GM06990 (cell line): ENCODE measurements around the gene JUP.

Source experiments
- DNase-seq: peaks from one replicate; pipeline ENCODE4 v3.0.0-alpha.2; 2011; ENCODE audit not compliant: insufficient read length; ENCODE audit errors: extremely low read depth
- H3K27me3 ChIP-seq: replicated peaks from 2 replicates; pipeline ENCODE4 v1.6.0; 2011; ENCODE audit warnings: low read length; ENCODE audit not compliant: control insufficient read depth, insufficient read depth
- H3K36me3 ChIP-seq: 2 replicates; pipeline ENCODE4 v1.5.1; 2011; ENCODE audit warnings: low read length; ENCODE audit not compliant: control insufficient read depth, insufficient read depth
- H3K4me3 ChIP-seq: replicated peaks from 2 replicates; pipeline ENCODE4 v1.5.1; 2011; ENCODE audit warnings: low read depth, mild to moderate bottlenecking, control low read depth, low read length
- TF ChIP-seq, protein P1 (sequence below): IDR thresholded peaks from 2 replicates; pipeline ENCODE4 v1.5.1; 2011; ENCODE audit warnings: low read length, control low read depth, mild to moderate bottlenecking, inconsistent platforms; ENCODE audit not compliant: insufficient read depth, poor library complexity, severe bottlenecking

Gene JUP

DNA sequence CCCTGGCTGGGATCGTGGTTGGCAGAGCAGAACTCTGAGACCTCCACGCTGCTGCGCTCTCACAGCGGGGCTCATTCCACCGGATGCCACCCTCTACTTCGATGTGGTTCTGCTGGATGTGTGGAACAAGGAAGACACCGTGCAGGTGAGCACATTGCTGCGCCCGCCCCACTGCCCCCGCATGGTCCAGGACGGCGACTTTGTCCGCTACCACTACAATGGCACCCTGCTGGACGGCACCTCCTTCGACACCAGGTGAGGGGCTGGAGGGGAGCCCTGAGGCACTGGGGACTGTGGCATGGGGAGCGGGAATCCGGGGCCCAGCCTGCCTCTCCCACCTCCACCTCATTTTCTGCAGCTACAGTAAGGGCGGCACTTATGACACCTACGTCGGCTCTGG, 31.5 kb upstream of the JUP start:
- no peak for DNase-seq
- H3K36me3 ChIP-seq = no peaks in the 10 kb centered on the region
- no peaks in the 10 kb centered on the region for H3K27me3 ChIP-seq
- H3K4me3 ChIP-seq = no peak overlapping the region
- TF ChIP-seq, protein P1, sequence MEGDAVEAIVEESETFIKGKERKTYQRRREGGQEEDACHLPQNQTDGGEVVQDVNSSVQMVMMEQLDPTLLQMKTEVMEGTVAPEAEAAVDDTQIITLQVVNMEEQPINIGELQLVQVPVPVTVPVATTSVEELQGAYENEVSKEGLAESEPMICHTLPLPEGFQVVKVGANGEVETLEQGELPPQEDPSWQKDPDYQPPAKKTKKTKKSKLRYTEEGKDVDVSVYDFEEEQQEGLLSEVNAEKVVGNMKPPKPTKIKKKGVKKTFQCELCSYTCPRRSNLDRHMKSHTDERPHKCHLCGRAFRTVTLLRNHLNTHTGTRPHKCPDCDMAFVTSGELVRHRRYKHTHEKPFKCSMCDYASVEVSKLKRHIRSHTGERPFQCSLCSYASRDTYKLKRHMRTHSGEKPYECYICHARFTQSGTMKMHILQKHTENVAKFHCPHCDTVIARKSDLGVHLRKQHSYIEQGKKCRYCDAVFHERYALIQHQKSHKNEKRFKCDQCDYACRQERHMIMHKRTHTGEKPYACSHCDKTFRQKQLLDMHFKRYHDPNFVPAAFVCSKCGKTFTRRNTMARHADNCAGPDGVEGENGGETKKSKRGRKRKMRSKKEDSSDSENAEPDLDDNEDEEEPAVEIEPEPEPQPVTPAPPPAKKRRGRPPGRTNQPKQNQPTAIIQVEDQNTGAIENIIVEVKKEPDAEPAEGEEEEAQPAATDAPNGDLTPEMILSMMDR = no peak

DNA sequence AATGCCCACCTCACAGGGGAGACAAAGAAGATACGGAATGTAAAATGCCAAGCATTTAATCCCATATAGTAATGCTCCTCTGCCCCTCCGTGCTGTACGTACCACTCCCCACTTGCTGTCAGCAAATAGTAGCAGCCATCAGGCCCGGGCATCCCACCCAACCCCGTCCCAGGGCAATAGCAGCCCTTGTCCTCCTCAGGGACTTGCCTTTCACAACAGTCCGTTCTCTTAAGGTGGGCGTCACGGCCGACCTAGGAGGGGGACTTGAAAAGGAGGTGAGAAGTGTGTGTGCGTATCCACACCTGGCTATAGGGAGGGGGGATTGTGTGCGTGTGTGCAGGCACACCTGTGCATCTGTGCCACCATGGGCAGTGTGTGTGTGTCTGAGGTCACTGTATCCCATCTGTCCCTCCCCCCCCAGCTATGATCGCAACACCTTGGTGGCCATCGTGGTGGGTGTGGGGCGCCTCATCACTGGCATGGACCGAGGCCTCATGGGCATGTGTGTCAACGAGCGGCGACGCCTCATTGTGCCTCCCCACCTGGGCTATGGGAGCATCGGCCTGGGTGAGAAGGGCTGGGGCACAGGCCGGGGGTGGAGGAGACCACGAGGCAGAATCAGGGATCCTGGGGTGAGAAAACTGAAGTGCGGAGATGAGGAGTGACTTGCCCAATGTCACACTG, 30.3 kb upstream of the JUP start:
- no peak overlapping the region for H3K4me3 ChIP-seq
- DNase-seq = no peak
- TF ChIP-seq, protein P1 = no peak
- H3K27me3 ChIP-seq = no peaks in the 10 kb centered on the region
- no peaks in the 10 kb centered on the region for H3K36me3 ChIP-seq

DNA sequence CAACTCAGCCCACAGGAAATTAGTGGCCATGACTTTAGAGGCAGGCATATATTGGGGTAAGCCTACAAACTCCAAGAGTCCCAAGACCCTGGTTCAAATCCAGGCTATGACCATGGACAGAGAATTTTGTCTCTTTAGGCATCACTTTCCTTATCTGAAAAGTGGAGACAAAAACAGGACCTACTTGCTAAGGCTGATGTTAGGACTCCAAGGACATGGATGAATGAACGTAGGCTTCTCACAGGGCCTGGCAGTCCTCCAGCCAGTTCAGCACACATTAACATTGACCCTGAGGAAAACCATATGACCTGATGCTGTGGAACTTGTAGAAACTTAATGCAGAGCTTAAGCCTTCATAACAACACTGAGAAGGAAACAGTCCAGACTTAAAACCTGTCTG, 27.7 kb upstream of the JUP start:
- Histone ChIP-seq H3K4me3 (no peak overlapping the region), H3K36me3 (no peaks in the 10 kb centered on the region), H3K27me3 (no peaks in the 10 kb centered on the region; the same call in 1 of the 2 replicates)
- TF ChIP-seq, protein P1 = no peak
- DNase-seq = no peak

DNA sequence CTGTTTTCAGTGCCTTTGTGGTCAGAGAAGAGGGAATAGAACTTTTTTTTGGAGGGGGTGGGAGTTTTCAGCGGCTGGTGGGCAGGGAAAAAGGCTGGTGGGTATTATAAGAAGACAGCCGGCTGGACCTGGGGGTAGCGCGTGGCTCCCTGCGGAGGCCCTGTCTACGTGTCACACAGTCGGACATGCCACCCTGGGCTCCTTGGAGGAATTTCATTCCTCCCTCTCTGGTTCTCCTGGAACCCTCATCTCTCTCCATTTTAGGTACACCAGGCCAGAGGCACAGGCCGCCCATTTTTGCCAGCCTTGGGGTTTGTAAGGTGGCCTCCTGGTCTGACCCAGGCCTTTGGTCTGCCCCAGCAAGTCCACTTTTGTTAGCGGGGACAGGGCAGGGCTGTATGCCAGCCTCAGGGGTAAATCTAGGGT, 27.2 kb upstream of the JUP start:
- Histone ChIP-seq H3K36me3 (no peaks in the 10 kb centered on the region), H3K27me3 (no peaks in the 10 kb centered on the region; the same call in 1 of the 2 replicates), H3K4me3 (no peak overlapping the region)
- TF ChIP-seq, protein P1 = no peak
- DNase-seq = no peak

DNA sequence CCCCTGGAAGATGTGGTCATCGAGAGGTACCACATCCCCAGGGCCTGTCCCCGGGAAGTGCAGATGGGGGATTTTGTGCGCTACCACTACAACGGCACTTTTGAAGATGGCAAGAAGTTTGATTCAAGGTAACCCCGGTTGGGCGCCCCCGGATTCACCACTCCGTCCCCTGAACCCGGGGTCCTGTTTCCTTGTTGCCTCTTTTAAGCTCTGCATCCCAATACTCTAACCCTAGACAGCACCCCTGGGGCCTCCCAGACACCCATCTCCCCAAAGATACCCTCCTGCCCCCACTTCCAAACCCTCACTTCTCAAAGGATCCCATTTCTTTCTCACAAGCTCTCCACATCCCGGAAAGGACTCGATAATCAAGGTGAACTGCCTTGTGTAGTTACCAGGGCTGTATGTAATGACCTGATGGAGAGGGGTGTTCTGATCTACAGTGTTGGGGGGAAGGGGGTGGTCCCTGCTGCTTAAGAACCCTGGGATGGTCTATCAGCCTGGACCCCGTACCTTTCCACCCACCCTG, 26.7 kb upstream of the JUP start:
- TF ChIP-seq, protein P1 = no peak
- H3K36me3 ChIP-seq = no peaks in the 10 kb centered on the region
- H3K27me3 ChIP-seq = no peaks in the 10 kb centered on the region; the same call in 1 of the 2 replicates
- H3K4me3 ChIP-seq = no peak overlapping the region; the same call in 1 of the 2 replicates
- DNase-seq = no peak
